ENCODE data around the gene LGI4.

The LGI4 gene

GRCh38 chr19:35086455-35086854 is 48.4 kb downstream of the LGI4 start:
- TF ChIP-seq CTCF (IDR thresholded peaks at IDR 0.05): no peak

GRCh38 chr19:35085947-35086346 is 48.9 kb downstream of the LGI4 start:
- no peak for TF ChIP-seq CTCF (IDR thresholded peaks at IDR 0.05)

GRCh38 chr19:35084509-35084762 is 50.4 kb downstream of the LGI4 start:
- TF ChIP-seq CTCF (IDR thresholded peaks at IDR 0.05): no peak

- no peak for TF ChIP-seq CTCF (IDR thresholded peaks at IDR 0.05)
Observed at GRCh38 chr19:35083691-35084508, 51.0 kb downstream of the LGI4 start.

- no peak for TF ChIP-seq CTCF (IDR thresholded peaks at IDR 0.05)
Observed at GRCh38 chr19:35081201-35081600, 53.7 kb downstream of the LGI4 start.

- TF ChIP-seq CTCF (IDR thresholded peaks at IDR 0.05): no peak
Observed at GRCh38 chr19:35080613-35081170, 54.2 kb downstream of the LGI4 start.

GRCh38 chr19:35079826-35080225 is 55.0 kb downstream of the LGI4 start:
- no peak for TF ChIP-seq CTCF (IDR thresholded peaks at IDR 0.05)
